ENCODE data around the gene TCF4.

TCF4 gene

GRCh38 chr18:55374741-55375140 is 213.3 kb downstream of the TCF4 start:
- peak; percentile 12 for DNase-seq

- no peak for DNase-seq
These were observed 215.8 kb downstream of the TCF4 start for GRCh38 chr18:55372209-55372608.

- no peak for DNase-seq
These were observed 217.1 kb downstream of the TCF4 start for GRCh38 chr18:55370936-55371335.

- DNase-seq: no peak
These were observed 218.6 kb downstream of the TCF4 start for GRCh38 chr18:55369346-55369745.

- no peak for DNase-seq
These were observed 222.7 kb downstream of the TCF4 start for GRCh38 chr18:55365342-55365741.

GRCh38 chr18:55362303-55362702 is 225.7 kb downstream of the TCF4 start:
- no peak for DNase-seq

- no peak for DNase-seq
These were observed 226.3 kb downstream of the TCF4 start for GRCh38 chr18:55361492-55362250.

- no peak for DNase-seq
These were observed 227.9 kb downstream of the TCF4 start for GRCh38 chr18:55360061-55360460.

- no peak for DNase-seq
These were observed 231.2 kb downstream of the TCF4 start for GRCh38 chr18:55356815-55357214.

GRCh38 chr18:55355223-55355622 is 232.8 kb downstream of the TCF4 start:
- DNase-seq: no peak

- DNase-seq: peak; percentile 50
These were observed 233.2 kb downstream of the TCF4 start for GRCh38 chr18:55354795-55355194.

- DNase-seq: no peak
These were observed 234.2 kb downstream of the TCF4 start for GRCh38 chr18:55353806-55354205.

- no peak for DNase-seq
These were observed 234.6 kb downstream of the TCF4 start for GRCh38 chr18:55353391-55353790.

- DNase-seq: no peak
These were observed 235.8 kb downstream of the TCF4 start for GRCh38 chr18:55351980-55352714.

- DNase-seq: no peak
These were observed 236.7 kb downstream of the TCF4 start for GRCh38 chr18:55351241-55351691.

GRCh38 chr18:55349685-55350084 is 238.3 kb downstream of the TCF4 start:
- no peak for DNase-seq

- no peak for DNase-seq
These were observed 240.8 kb downstream of the TCF4 start for GRCh38 chr18:55346961-55347740.

- no peak for DNase-seq
These were observed 241.6 kb downstream of the TCF4 start for GRCh38 chr18:55346387-55346786.

GRCh38 chr18:55345103-55345950 is 242.7 kb downstream of the TCF4 start:
- no peak for DNase-seq

GRCh38 chr18:55343396-55344073 is 244.5 kb downstream of the TCF4 start:
- DNase-seq: peak; percentile 28

- DNase-seq: no peak
These were observed 247.0 kb downstream of the TCF4 start for GRCh38 chr18:55340998-55341397.

- DNase-seq: no peak
These were observed 248.0 kb downstream of the TCF4 start for GRCh38 chr18:55339990-55340389.
